Head of caudate nucleus (tissue), 42 donors: ENCODE results near the gene MRPS18A.
"Not testable (repeated sequence)": the region's sequence is repeated elsewhere in the genome, so short reads cannot be mapped to it uniquely, and the experiment has no call there.

Experiments
- DNase-seq, 42 donors: peaks; one replicate each; pipeline versions ENCODE4 v3.0.0 to v3.0.0-alpha.2; 2020 to 2021; ENCODE audit warnings: mixed read lengths in 7 of 42
- intact Hi-C: fragments of 100-400 bp; cut with DNase I; formaldehyde crosslinking; loops from one replicate; pipeline ENCODE4 v1.15.0; 2022

Gene MRPS18A

DNA sequence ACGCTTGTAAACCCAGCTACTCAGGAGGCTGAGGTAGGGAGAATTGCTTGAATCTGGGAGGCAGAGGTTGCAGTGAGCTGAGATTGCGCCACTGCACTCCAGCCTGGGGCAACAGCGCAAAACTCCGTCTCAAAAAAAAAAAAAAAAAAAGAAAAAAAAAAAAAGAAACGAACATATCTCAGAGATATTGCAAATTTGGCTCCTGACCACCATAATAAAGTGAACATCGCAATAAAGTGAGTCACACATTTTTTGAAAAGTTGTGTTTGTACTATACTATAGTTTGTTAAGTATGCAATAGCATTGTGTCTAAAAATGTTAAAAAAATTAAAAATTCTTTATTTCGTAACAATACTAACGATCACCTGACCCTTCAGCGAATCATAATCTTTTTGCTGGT, 29.4 kb downstream of the MRPS18A start:
- DNase-seq: no peak
- intact Hi-C loops: no loop called here

DNA sequence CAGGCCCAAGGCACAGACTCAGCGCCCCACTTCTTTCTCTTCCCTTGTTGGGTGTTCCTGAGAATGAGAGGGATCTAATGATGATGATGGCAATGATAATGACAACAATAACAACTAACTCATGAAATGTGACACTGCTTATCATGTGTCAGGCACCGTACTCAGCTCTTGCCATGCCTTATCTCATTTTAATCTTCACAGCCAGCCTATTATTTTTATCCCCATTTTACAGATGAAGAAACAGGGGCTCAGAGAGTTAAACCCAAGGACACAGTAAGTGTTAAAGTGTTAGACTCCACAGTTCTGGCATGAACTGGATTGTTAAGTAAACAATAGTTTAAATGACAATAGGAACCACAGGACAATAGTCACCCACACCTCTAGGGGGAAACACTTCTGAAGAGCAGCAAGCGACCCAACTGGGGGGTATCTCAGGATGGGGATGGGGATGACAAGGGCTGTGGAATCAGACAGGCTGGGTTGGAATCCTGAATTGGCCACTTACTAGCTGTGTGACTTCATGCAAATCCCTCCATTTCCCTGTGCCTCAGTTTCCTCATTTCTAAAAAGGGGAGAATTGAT, 30.3 kb downstream of the MRPS18A start:
- no peak for DNase-seq
- intact Hi-C loops: no loop called here

DNA sequence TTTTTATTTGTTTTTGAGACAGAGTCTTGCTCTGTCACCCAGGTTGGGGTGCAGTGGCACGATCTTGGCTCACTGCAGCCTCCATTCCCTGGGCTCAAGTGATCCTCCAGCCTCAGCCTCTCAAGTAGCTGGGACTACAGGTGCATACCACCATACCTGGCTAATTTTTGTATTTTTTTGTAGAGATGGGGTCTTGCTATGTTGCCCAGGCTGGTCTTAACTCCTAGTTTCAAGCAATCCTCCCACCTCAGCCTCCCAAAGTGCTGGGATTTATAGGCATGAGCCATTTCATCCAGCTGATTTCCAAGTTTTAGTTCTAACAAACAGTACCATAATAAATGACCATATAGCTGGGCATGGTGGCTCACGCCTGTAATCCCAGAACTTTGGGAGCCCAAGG, 34.8 kb downstream of the MRPS18A start:
- DNase-seq, intact Hi-C loops: not testable (repeated sequence)

DNA sequence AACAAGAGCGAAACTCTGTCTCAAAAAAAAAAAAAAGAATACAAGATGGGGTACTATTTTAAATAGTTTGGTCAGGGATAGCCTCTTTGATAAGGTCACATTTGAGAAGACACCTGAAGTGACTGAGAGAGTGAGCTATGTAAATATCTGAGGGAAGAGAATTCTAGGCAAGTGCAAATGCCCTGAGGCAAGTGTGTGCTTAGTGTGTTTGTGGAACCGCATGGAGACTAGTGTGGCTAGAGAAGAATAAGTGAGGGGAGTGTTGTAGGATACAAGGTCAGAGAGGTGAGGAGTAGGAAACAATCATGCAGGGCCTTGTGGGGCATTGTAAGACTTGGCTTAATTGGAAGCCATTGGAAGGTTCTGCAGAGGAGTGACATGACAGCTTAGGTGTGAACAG, 39.3 kb downstream of the MRPS18A start:
- intact Hi-C loops: no loop called here
- no peak for DNase-seq

DNA sequence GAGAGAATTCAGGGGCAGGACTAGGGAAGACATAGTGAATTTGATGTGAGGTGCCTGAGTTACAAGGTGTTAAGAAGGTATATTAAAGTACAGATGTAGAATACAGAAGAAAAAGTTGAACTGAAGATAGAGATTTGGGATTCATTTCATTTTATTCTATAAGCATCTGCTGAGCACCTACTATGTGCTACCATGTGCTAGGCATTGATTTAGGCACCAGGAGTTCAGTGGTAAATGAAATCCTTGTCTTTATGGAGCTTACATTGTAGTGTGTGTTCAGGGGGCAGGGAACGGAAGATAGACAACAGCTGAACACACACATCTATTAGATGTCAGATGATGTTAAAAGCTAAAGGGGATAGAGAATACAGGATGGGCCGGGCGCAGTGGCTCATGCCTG, 40.0 kb downstream of the MRPS18A start:
- intact Hi-C loops: no loop called here
- no peak for DNase-seq

DNA sequence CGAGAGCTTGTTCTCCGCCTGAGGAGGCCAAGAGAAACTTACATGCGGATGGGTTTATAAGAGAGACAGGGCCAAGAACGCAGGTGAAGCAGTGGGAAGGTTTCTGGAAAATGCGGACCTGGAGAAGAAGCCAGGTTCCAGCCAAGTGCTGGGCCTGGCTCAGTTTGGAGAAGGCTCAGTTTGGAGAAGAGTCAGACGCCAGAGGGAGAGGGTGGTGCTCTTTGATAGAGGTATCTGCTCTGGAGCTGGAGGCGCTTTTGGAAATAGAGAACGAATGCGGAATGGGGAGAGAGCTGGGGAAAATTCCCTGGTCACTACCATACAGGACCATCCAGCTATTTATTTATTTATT, 42.0 kb downstream of the MRPS18A start:
- no peak for DNase-seq
- intact Hi-C loops: no loop called here

DNA sequence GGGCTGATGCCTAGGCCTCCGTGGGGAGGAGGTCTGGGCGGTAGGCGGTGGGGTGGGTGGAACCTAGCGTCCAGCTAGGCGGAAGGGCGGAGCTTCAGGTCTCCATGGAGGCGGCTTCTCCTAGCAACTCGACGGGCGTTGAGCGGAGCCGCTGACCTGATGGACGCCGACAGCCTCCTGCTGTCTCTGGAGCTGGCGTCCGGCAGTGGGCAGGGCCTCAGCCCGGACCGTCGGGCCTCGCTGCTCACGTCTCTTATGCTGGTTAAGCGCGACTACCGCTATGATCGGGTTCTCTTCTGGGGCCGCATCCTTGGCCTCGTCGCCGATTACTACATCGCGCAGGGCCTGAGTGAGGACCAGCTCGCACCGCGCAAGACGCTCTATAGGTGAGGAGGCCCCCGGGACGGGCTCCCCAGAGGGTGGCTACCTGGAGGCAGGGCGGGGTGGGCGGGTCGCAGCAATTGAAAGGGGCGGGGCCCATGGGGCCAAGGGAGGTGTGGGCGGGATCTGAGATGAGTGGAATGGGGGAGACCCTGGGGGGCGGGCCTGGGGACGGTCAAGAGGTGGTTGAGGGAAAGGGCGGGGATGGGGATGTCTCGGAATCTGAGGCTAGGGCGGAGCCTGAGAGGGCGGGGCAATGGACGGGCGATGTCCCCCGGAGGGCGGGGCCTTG, 42.5 kb downstream of the MRPS18A start, which contains the start of gene RSPH9:
TSS of gene RSPH9 (plus strand) at position 97 of the 673 bp plus-strand sequence. CDS start at position 160, 63 bp downstream.
- peak in 14 of 42 donors; percentile 18 to 61 (median 30) for DNase-seq
- intact Hi-C loops: no loop called here

DNA sequence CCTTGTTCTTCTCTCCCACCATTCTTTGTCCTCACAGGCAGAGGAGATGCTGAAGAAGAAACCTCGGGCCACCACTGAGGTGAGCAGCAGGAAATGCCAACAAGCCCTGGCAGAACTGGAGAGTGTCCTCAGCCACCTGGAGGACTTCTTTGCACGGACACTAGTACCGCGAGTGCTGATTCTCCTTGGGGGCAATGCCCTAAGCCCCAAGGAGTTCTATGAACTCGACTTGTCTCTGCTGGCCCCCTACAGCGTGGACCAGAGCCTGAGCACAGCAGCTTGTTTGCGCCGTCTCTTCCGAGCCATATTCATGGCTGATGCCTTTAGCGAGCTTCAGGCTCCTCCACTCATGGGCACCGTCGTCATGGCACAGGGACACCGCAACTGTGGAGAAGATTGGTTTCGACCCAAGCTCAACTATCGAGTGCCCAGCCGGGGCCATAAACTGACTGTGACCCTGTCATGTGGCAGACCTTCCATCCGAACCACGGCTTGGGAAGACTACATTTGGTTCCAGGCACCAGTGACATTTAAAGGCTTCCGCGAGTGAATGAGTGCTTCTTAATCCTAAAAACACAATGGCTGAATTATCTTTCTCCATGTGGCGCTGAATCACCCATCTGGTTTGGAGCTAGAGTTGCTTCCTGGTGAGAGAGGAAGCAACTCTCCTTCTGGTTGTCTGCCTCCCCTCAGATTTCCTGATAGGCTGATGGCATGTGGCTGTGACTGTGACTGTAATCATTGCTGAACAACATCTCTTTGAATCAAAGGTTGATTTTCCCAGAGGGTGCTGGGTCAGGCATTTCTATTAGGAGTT, 47.4 kb downstream of the MRPS18A start:
- DNase-seq: no peak
- intact Hi-C loops: no loop called here

DNA sequence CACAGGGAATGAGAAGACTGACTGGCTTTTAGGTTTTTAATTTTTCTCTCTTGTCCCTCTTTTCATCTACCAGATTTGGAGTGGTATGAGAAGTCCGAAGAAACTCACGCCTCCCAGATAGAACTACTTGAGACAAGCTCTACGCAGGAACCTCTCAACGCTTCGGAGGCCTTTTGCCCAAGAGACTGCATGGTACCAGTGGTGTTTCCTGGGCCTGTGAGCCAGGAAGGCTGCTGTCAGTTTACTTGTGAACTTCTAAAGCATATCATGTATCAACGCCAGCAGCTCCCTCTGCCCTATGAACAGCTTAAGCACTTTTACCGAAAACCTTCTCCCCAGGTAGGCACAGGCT, 51.3 kb downstream of the MRPS18A start:
- intact Hi-C loops: no loop called here
- no peak for DNase-seq

DNA sequence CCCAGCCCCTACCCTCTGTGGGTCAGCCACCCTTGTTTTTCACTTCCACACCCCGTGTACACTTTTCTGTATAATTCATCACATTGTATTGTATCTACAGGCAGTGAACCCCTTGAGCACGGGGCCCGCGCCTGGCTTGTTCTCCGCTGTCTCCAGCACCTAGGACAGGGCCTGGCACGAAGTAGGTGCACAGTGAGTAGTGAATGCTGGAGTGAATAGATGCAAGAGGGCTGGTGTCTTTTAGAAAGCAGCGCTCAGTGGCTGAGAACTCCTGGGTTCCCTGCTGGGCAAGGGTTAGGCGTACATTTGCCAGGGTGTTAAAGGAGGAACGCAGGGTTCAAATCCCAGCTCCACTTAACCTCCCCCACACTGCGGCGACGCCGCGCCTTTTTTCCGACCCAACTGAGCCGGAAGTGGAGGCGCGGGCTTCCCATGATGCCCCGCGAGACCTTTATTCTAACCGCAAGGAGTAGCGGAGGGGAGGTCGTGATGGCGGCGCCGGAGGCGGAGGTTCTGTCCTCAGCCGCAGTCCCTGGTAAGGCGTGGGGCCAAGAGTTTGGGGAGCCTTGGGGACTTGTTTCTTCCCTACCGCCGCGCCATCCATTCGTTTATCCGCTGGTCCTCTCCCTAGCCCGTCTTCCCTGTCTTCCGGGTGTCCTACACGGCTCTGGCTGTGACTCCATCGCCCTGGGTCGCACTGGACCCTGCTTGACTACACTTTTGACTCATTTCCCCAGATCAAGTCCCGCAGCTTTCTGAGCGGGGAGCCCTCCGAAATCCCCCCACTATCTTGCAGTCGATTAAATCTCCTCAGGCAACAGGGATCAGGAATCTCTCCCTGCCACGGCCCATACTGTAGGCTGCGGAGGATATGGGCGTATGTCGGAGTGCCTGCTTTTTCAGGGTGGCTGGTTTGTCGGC, 51.9 kb downstream of the MRPS18A start, which contains the start of gene MAD2L1BP:
TSS of gene MAD2L1BP (plus strand) at position 454 of the 921 bp plus-strand sequence. CDS start at position 490, 36 bp downstream.
- intact Hi-C loops: no loop called here
- peak; percentile 75 to 96 (median 91) for DNase-seq

DNA sequence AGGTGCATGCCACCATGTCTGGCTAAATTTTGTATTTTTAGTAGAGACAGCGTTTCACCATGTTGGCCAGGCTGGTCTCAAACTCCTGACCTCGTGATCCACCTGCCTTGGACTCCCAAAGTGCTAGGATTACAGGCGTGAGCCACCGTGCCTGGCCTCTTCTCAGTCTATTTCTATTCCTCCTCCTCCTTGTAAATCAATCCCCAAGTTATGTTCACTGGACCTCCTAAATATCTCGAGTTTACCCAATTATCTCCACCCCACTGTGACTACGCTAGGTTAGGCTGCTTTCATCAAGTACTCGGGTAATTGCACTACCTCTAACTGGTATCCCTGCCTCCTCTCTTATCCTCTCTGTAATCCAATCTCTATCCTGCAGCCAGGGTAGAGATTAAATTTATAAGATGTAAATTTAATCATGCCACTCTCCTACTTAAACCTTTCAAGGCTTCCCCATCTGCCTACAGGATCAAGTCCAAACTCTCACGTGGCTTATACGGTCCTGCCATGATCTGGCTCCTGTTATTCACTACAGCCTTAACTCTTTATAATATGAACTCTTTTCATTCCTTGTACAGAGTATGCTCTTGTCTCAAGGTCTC, 52.8 kb downstream of the MRPS18A start:
- intact Hi-C loops: no loop called here
- no peak for DNase-seq

DNA sequence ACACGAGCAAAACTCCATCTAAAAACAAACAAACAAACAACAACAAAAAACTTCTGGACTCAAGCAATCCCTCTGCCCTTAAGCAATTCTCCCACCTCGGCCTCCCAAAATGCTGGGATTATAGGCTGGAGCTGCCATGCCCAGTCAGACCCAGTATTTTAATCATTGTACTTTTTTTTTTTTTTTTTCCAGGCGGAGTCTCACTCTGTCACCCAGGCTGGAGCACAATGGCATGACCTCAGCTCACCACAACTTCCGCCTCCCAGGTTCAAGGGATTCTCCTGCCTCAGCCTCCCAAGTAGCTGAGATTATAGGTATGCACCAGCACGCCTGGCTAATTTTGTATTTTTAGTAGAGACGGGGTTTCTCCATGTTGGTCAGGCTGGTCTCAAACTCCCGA, 54.6 kb downstream of the MRPS18A start:
- DNase-seq, intact Hi-C loops: not testable (repeated sequence)

DNA sequence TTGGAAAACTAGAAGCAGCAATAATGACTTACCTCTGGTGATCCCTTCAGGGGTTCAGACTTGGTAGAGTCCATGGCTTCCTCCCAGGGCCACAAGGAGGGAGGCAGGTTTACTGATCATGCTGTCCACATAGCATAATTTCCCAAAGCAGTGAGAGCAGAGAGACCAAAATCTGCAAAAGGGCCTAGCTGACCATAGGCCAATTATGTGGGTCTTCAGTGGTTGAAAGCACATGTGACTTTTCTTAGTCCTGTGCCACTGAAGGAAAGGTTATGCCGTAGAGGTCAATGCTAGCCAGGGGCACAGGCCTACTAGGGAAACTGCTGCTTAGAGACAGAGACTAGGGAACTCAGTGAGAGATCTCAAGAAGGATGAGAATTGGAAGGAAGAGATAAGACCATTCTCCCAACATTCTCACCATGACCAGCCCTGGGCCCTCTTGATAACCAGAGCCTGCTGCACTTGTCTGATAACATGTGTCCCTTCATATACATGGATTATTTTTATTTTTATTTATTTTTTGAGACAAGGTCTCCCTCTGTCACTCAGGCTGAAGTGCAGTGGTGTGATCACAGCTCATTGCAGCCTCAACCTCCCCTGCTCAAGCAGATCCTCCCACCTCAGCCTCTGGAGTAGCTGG, 56.5 kb downstream of the MRPS18A start:
- intact Hi-C loops: no loop called here
- no peak for DNase-seq

DNA sequence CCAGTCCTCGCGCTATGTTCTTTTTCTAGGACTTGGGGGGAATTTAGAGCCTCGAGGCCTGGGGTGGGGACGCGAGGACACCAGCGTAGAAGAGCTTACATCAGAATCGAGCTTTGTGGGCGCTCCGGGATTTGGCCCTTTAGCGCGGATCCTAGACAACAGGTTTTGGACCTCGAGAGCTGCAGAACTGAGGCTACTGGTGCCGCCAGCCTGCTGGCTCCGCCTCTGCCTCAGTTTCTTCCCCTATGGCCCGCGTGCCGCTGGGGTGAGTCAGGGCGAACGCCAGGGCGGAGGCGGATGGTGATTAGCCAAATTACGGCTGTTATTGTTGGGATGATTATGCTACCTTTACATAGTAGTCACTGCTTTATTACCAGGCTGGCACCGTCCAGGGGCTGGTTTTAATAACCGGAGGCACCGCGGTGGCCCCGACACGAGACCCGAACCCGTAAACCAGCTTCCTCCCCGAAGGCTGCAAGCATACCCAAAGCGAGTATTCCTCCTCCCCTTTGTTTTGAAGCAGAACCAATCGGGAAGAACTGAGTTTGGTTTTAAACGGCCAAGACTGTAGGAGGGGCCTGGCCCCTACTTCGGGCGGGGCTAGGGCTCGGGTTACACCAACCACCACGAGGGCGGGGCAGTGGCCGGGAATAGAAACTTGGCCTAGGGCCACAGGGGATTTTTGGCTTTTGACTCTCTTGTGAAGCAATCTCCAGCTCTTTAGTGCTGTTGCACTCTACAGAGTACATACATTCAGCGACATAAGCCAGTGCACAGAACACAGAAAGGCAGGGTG, 57.9 kb downstream of the MRPS18A start:
- peak; percentile 73 to 95 (median 87) for DNase-seq
- intact Hi-C loops: no loop called here

DNA sequence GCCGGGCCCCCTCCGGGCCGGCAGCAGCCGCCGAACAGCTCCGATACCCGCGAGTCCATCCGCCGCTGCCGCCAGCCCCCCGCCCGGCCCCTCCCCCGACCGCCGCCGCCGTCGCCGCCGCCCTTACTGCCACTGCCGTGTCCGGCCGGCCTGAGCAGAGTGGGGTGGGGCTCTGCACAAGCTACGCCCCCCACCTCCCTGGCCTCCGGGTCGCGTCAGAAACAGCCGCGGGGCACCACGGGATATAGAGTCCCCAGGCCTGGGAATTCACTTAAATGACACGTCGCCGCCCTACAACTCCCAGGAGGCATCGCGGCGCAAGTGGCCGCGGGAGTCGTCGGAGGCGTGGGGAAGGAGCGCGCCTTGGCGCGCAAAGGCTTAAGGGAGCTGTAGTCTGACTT, 58.5 kb downstream of the MRPS18A start, which contains the start of gene GTPBP2:
TSS of gene GTPBP2 (minus strand) at position 161 of the 401 bp plus-strand sequence. CDS start at position 59, 102 bp downstream.
- intact Hi-C loops: no loop called here
- peak; percentile 99 to 100 (median 100) for DNase-seq

DNA sequence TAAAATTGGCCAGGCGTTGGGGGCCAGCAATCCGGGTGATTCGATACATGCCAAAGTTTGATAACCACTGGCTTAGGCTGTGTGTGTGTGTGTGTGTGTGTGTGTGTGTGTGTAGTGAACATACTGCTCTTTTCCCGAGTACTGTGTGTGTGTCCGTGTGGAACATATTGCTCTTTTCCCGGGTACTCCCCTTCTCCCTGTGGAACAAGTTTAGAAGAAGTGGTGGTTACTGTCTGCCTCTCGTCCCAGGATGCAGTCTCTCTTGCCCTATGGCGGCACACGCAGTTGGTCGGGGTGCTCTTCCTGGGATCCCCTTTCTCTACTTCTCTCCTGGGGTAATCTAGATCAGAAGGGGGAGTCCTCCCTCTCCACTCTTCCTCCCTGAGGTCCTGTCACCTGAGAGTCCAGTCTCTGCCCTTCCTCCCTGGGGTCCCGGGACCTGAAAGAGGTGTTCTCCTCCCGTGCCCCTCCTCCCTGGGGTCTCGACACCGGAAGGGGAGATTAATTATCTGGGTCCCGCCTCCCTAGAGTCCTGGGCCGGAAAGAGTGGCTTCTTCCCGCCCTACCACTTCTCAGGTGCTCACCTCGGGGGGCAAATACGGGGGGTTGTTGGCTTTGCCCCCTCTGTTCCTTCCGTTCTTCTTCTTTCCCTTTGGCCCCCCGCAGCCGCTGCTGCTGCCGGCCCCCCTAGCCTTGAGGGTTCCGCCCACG, 59.0 kb downstream of the MRPS18A start:
- intact Hi-C loops: no loop called here
- peak in 28 of 42 donors; percentile 12 to 61 (median 36) for DNase-seq
